GM19397 (cell line): Measurements from ENCODE around the gene TSHZ2.

Source experiments
- ATAC-seq: cut with Tn5 transposase; IDR thresholded peaks from one replicate; pipeline ENCODE4 v1.9.1; 2021; ENCODE audit warnings: mild to moderate bottlenecking, moderate library complexity; ENCODE audit not compliant: unreplicated experiment

TSHZ2 gene

GRCh38 chr20:53269380-53269779, 297.2 kb downstream of the TSHZ2 start:
- ATAC-seq, result no peak

- ATAC-seq, result no peak
These were observed 298.7 kb downstream of the TSHZ2 start for GRCh38 chr20:53270792-53271375.

- no peak for ATAC-seq
These were observed 302.2 kb downstream of the TSHZ2 start for GRCh38 chr20:53274365-53274764.

- ATAC-seq, result no peak
These were observed 302.6 kb downstream of the TSHZ2 start for GRCh38 chr20:53274807-53275206.

GRCh38 chr20:53276143-53276542, 304.0 kb downstream of the TSHZ2 start:
- no peak for ATAC-seq

GRCh38 chr20:53278555-53278954, 306.4 kb downstream of the TSHZ2 start:
- no peak for ATAC-seq

GRCh38 chr20:53279735-53280134, 307.6 kb downstream of the TSHZ2 start:
- ATAC-seq, result no peak

GRCh38 chr20:53281557-53282117, 309.5 kb downstream of the TSHZ2 start:
- no peak for ATAC-seq

GRCh38 chr20:53282217-53282955, 310.2 kb downstream of the TSHZ2 start:
- no peak for ATAC-seq

- no peak for ATAC-seq
These were observed 310.9 kb downstream of the TSHZ2 start for GRCh38 chr20:53283011-53283410.

GRCh38 chr20:53283597-53283996, 311.4 kb downstream of the TSHZ2 start:
- ATAC-seq, result no peak

- ATAC-seq, result no peak
These were observed 312.1 kb downstream of the TSHZ2 start for GRCh38 chr20:53284256-53284655.

GRCh38 chr20:53284696-53285095, 312.5 kb downstream of the TSHZ2 start:
- no peak for ATAC-seq

GRCh38 chr20:53287357-53288042, 315.3 kb downstream of the TSHZ2 start:
- no peak for ATAC-seq

- no peak for ATAC-seq
These were observed 319.4 kb downstream of the TSHZ2 start for GRCh38 chr20:53291548-53291947.

- no peak for ATAC-seq
These were observed 320.2 kb downstream of the TSHZ2 start for GRCh38 chr20:53292347-53292746.

GRCh38 chr20:53294804-53295203, 322.6 kb downstream of the TSHZ2 start:
- no peak for ATAC-seq

GRCh38 chr20:53296025-53296424, 323.9 kb downstream of the TSHZ2 start:
- no peak for ATAC-seq

GRCh38 chr20:53296451-53297153, 324.4 kb downstream of the TSHZ2 start:
- no peak for ATAC-seq

GRCh38 chr20:53297154-53297529, 325.0 kb downstream of the TSHZ2 start:
- no peak for ATAC-seq

GRCh38 chr20:53298260-53298659, 326.1 kb downstream of the TSHZ2 start:
- ATAC-seq, result no peak
